GM12891 (cell line): ENCODE data around the gene PROM2.

Source experiments
- PAX5 ChIP-seq: IDR thresholded peaks from 2 replicates; pipeline ENCODE4 v1.6.1; 2011; ENCODE audit warnings: low read length, moderate library complexity, mild to moderate bottlenecking; ENCODE audit not compliant: insufficient read depth, severe bottlenecking
- POLR2A ChIP-seq: IDR thresholded peaks from 2 replicates; pipeline ENCODE4 v1.6.1; 2011; ENCODE audit warnings: low read depth, low read length, control low read depth
- POLR2AphosphoS5 ChIP-seq: IDR thresholded peaks from 2 replicates; pipeline ENCODE4 v1.6.1; 2011; ENCODE audit warnings: low read depth, low read length, control low read depth
- TAF1 ChIP-seq: IDR thresholded peaks from 2 replicates; pipeline ENCODE4 v1.6.1; 2011; ENCODE audit warnings: low read depth, low read length, control low read depth

DNA sequence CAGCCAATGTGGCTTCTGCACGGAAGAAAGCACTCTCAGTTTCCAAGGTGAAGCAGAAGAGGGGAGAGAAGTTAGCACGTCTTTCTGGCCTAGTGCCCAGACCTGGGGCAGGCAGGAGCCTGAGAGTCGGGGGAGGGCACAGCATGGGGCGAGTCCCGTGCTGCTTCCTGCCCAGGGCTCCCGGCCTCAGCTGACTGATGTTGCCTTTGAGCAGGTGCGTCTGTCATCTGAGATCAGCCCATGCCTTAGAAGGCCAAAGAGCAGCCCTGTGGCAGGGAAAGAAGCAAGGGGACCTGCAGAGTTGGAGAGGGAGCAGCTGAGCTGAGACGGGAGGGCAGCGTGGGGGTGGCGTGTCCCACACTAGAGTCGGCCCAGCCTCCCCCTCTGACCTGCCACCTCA lies 26.2 kb downstream of the PROM2 start:
- TF ChIP-seq POLR2AphosphoS5 = no peak
- no peak for TF ChIP-seq POLR2A
- TF ChIP-seq TAF1 = no peak
- no peak for TF ChIP-seq PAX5
